ENCODE results near the gene KRT5. TPM values are rescaled to one million over a fixed set of nuclear protein-coding genes. Genes with fewer than 3 reads are reported as not detected.

The KRT5 gene
- total and polyA plus RNA-seq, 2 of the 13 experiments (the other 11 are each of a cell fraction or from before 2014, with no cell fraction given): 0.08 TPM; not detected in 1

GRCh38 chr12:52527121-52527800, 7.1 kb upstream of the KRT5 start:
- in situ Hi-C loops (cut with HindIII; ENCODE audit: extremely low pct_ligation_motif_present, low pct_unique_long_range_greater_than_20kb): loop anchor here (25.0 kb wide), 1 partner anchor 390 kb away; no protein-coding TSS in a partner anchor
- CTCF ChIA-PET (ENCODE audit: low intra/inter-chr PET ratio, low total read pairs): no interaction called here

GRCh38 chr12:52526511-52526951, 6.3 kb upstream of the KRT5 start:
- ATAC-seq (no peak), FAIRE-seq (no peak), DNase-seq (ENCODE audit: low spot score) (no peak)
- 28% methylated on average over 7 of the region's 8 CpGs for WGBS (ENCODE audit: low lambda C conversion rate)
- Histone ChIP-seq H3K27ac (ENCODE audit: extremely low read length, insufficient read depth, low read length) (no peak overlapping the region), H3K9me3 (ENCODE audit: low read length) (no peaks in the 10 kb centered on the region), H3K79me2 (ENCODE audit: insufficient read depth, low read length) (no peaks in the 10 kb centered on the region), H3K9ac (ENCODE audit: insufficient read depth, low read depth, low read length) (no peak overlapping the region), H3K4me3 (replicated peaks in 1 of 3; ENCODE audit: insufficient read depth in 1 of 3, low read depth in 2 of 3, low read length in 3 of 3) (no peak overlapping the region), H3K4me2 (ENCODE audit: low read depth, low read length) (no peak overlapping the region), H2AFZ (ENCODE audit: low read length) (no peak overlapping the region), H3K4me1 (ENCODE audit: insufficient read depth, low read length) (no peaks in the 10 kb centered on the region), H3K36me3 (replicated peaks in 1 of 2; ENCODE audit: control insufficient read depth in 1 of 2, insufficient read depth in 2 of 2, low read length in 2 of 2) (no peaks in the 10 kb centered on the region), H3K27me3 (ENCODE audit: control insufficient read depth in 1 of 2, insufficient read depth in 2 of 2, low read length in 2 of 2) (peaks cover 6 to 14% of the 10 kb centered on the region in 2 experiments; a peak in 4 of 5 replicates), H4K20me1 (ENCODE audit: insufficient read depth, low read length) (no peaks in the 10 kb centered on the region)
- intact Hi-C loops (cut with micrococcal nuclease; ENCODE audit: unreplicated experiment) (no loop called here), in situ Hi-C loops (cut with HindIII; ENCODE audit: extremely low pct_ligation_motif_present, low pct_unique_long_range_greater_than_20kb) (loop anchor here (25.0 kb wide), 1 partner anchor 389 kb away; no protein-coding TSS in a partner anchor)
- TF ChIP-seq DRAP1 (CRISPR knock-in tag; IDR thresholded peaks at IDR 0.05) (no peak), ATAD3A (CRISPR knock-in tag; IDR thresholded peaks at IDR 0.05) (no peak), NPAS2 (CRISPR knock-in tag; IDR thresholded peaks at IDR 0.05; ENCODE audit: borderline replicate concordance) (no peak), ZNF225 (CRISPR knock-in tag; IDR thresholded peaks at IDR 0.05) (no peak)
- ChIA-PET CTCF (ENCODE audit: low intra/inter-chr PET ratio, low total read pairs) (no interaction called here), POLR2A (no interaction called here)
- no TSS peak for BruUV-seq (replicated peaks)

More at GRCh38 chr12:52527121-52527800, 7.1 kb upstream of the KRT5 start:
- 0% methylated on average over 2 of the region's 4 CpGs for WGBS (ENCODE audit: low lambda C conversion rate)
- Histone ChIP-seq H4K20me1 (ENCODE audit: insufficient read depth, low read length) (no peaks in the 10 kb centered on the region), H3K9ac (ENCODE audit: insufficient read depth, low read depth, low read length) (no peak overlapping the region), H3K36me3 (replicated peaks in 1 of 2; ENCODE audit: control insufficient read depth in 1 of 2, insufficient read depth in 2 of 2, low read length in 2 of 2) (no peaks in the 10 kb centered on the region), H3K4me2 (ENCODE audit: low read depth, low read length) (no peak overlapping the region), H2AFZ (ENCODE audit: low read length) (no peak overlapping the region), H3K27ac (ENCODE audit: extremely low read length, insufficient read depth, low read length) (no peak overlapping the region), H3K27me3 (ENCODE audit: control insufficient read depth in 1 of 2, insufficient read depth in 2 of 2, low read length in 2 of 2) (peaks cover 3 to 14% of the 10 kb centered on the region in 2 experiments; a peak in 4 of 5 replicates), H3K9me3 (ENCODE audit: low read length) (no peaks in the 10 kb centered on the region), H3K79me2 (ENCODE audit: insufficient read depth, low read length) (no peaks in the 10 kb centered on the region), H3K4me3 (replicated peaks in 1 of 3; ENCODE audit: insufficient read depth in 1 of 3, low read depth in 2 of 3, low read length in 3 of 3) (no peak overlapping the region), H3K4me1 (ENCODE audit: insufficient read depth, low read length) (no peaks in the 10 kb centered on the region)
- POLR2A ChIA-PET: no interaction called here
- FAIRE-seq: no peak
- no peak for DNase-seq (ENCODE audit: low spot score)
- no TSS peak for BruUV-seq (replicated peaks)
- ATAC-seq: no peak
- TF ChIP-seq ZNF343 (CRISPR knock-in tag; IDR thresholded peaks at IDR 0.05) (no peak), FOXK1 (CRISPR knock-in tag; IDR thresholded peaks at IDR 0.05; ENCODE audit: borderline replicate concordance, low read depth) (no peak), RBAK (CRISPR knock-in tag; IDR thresholded peaks at IDR 0.05) (no peak)
- TF ChIP-seq, protein P1, sequence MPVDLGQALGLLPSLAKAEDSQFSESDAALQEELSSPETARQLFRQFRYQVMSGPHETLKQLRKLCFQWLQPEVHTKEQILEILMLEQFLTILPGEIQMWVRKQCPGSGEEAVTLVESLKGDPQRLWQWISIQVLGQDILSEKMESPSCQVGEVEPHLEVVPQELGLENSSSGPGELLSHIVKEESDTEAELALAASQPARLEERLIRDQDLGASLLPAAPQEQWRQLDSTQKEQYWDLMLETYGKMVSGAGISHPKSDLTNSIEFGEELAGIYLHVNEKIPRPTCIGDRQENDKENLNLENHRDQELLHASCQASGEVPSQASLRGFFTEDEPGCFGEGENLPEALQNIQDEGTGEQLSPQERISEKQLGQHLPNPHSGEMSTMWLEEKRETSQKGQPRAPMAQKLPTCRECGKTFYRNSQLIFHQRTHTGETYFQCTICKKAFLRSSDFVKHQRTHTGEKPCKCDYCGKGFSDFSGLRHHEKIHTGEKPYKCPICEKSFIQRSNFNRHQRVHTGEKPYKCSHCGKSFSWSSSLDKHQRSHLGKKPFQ (CRISPR knock-in tag; IDR thresholded peaks at IDR 0.05; ENCODE audit: insufficient replicate concordance): no peak
- intact Hi-C loops (cut with micrococcal nuclease; ENCODE audit: unreplicated experiment): no loop called here
